ENCODE data around the gene NKX1-2. TPM values are rescaled to one million over a fixed set of nuclear protein-coding genes. Genes with fewer than 3 reads are reported as not detected.

Gene NKX1-2
- total and polyA plus RNA-seq, 2 experiments from 2014 or later = 9.8 to 39.4 TPM

DNA sequence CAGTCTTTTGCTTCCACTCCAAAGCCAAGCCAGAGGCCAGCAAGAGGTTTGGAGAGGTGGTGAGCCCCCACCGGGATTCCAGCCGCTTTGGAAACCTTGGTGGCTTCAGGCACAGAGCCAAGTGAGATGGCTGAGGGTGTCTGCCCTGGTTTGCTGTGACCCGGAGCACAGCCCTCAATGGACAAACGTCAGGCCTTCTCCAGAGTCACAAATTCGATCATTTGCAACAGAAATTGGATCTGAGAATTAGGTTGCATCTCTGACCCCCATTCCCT lies 885 bp upstream of the NKX1-2 start:
- Histone ChIP-seq H3F3A (replicated peaks; ENCODE audit: low read depth) (peaks cover 29% of the 10 kb centered on the region), H3K4me1 (ENCODE audit: insufficient read depth) (peaks cover 63% of the 10 kb centered on the region), H2AFZ (peak overlapping the region; percentile 77), H3K27ac (ENCODE audit: low read depth) (0 out of 2 replicates have a peak overlapping the region, but pooled peaks have one; percentile 83), H3K36me3 (ENCODE audit: insufficient read depth) (no peaks in the 10 kb centered on the region), H3K79me2 (replicated peaks; ENCODE audit: insufficient read depth) (no peaks in the 10 kb centered on the region; the same call in 1 of the 2 replicates), H3K27me3 (ENCODE audit: insufficient read depth) (peaks cover 51% of the 10 kb centered on the region), H3K4me3 (peak overlapping the region; percentile 81), H3K4me2 (peak overlapping the region; percentile 99), H4K20me1 (replicated peaks; ENCODE audit: insufficient read depth) (peaks cover 5% of the 10 kb centered on the region; the same call in 1 of the 2 replicates), H3K9me2 (ENCODE audit: insufficient read depth) (no peaks in the 10 kb centered on the region)
- H3K27ac Mint-ChIP-seq = peak overlapping the region; percentile 71; the same call in 1 of the 2 replicates
- peaks cover 59% of the 10 kb centered on the region for H3K27me3 Mint-ChIP-seq (ENCODE audit: insufficient read depth, low read depth, poor library complexity)
- H3K9me3 Mint-ChIP-seq = no peaks in the 10 kb centered on the region
- H3K4me1 Mint-ChIP-seq = peaks cover 63% of the 10 kb centered on the region
- TF ChIP-seq EZH2phosphoT487 (IDR thresholded peaks at IDR 0.05; ENCODE audit: unreplicated experiment) (no peak), STAT1 (IDR thresholded peaks at IDR 0.05; ENCODE audit: unreplicated experiment) (no peak), CREB1 (CRISPR knock-in tag; IDR thresholded peaks at IDR 0.05; ENCODE audit: low read depth) (no peak), EZH2 (IDR thresholded peaks at IDR 0.05; ENCODE audit: low read depth, unreplicated experiment) (no peak), ZNF114 (CRISPR knock-in tag; IDR thresholded peaks at IDR 0.05) (no peak), REST (IDR thresholded peaks at IDR 0.05; ENCODE audit: unreplicated experiment) (no peak), JUNB (IDR thresholded peaks at IDR 0.05; ENCODE audit: unreplicated experiment) (no peak), POLR2AphosphoS5 (IDR thresholded peaks at IDR 0.05; ENCODE audit: low read depth) (no peak), ZNF331 (CRISPR knock-in tag; IDR thresholded peaks at IDR 0.05; ENCODE audit: low read depth) (no peak), CTCF (conservative IDR thresholded peaks at IDR 0.05; ENCODE audit: low read depth in 2 of 2) (no peak), NANOG (IDR thresholded peaks at IDR 0.05; ENCODE audit: borderline replicate concordance) (no peak)
- TF ChIP-seq, protein P1, sequence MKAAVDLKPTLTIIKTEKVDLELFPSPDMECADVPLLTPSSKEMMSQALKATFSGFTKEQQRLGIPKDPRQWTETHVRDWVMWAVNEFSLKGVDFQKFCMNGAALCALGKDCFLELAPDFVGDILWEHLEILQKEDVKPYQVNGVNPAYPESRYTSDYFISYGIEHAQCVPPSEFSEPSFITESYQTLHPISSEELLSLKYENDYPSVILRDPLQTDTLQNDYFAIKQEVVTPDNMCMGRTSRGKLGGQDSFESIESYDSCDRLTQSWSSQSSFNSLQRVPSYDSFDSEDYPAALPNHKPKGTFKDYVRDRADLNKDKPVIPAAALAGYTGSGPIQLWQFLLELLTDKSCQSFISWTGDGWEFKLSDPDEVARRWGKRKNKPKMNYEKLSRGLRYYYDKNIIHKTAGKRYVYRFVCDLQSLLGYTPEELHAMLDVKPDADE (IDR thresholded peaks at IDR 0.05) = no peak
- TF ChIP-seq, protein P2, sequence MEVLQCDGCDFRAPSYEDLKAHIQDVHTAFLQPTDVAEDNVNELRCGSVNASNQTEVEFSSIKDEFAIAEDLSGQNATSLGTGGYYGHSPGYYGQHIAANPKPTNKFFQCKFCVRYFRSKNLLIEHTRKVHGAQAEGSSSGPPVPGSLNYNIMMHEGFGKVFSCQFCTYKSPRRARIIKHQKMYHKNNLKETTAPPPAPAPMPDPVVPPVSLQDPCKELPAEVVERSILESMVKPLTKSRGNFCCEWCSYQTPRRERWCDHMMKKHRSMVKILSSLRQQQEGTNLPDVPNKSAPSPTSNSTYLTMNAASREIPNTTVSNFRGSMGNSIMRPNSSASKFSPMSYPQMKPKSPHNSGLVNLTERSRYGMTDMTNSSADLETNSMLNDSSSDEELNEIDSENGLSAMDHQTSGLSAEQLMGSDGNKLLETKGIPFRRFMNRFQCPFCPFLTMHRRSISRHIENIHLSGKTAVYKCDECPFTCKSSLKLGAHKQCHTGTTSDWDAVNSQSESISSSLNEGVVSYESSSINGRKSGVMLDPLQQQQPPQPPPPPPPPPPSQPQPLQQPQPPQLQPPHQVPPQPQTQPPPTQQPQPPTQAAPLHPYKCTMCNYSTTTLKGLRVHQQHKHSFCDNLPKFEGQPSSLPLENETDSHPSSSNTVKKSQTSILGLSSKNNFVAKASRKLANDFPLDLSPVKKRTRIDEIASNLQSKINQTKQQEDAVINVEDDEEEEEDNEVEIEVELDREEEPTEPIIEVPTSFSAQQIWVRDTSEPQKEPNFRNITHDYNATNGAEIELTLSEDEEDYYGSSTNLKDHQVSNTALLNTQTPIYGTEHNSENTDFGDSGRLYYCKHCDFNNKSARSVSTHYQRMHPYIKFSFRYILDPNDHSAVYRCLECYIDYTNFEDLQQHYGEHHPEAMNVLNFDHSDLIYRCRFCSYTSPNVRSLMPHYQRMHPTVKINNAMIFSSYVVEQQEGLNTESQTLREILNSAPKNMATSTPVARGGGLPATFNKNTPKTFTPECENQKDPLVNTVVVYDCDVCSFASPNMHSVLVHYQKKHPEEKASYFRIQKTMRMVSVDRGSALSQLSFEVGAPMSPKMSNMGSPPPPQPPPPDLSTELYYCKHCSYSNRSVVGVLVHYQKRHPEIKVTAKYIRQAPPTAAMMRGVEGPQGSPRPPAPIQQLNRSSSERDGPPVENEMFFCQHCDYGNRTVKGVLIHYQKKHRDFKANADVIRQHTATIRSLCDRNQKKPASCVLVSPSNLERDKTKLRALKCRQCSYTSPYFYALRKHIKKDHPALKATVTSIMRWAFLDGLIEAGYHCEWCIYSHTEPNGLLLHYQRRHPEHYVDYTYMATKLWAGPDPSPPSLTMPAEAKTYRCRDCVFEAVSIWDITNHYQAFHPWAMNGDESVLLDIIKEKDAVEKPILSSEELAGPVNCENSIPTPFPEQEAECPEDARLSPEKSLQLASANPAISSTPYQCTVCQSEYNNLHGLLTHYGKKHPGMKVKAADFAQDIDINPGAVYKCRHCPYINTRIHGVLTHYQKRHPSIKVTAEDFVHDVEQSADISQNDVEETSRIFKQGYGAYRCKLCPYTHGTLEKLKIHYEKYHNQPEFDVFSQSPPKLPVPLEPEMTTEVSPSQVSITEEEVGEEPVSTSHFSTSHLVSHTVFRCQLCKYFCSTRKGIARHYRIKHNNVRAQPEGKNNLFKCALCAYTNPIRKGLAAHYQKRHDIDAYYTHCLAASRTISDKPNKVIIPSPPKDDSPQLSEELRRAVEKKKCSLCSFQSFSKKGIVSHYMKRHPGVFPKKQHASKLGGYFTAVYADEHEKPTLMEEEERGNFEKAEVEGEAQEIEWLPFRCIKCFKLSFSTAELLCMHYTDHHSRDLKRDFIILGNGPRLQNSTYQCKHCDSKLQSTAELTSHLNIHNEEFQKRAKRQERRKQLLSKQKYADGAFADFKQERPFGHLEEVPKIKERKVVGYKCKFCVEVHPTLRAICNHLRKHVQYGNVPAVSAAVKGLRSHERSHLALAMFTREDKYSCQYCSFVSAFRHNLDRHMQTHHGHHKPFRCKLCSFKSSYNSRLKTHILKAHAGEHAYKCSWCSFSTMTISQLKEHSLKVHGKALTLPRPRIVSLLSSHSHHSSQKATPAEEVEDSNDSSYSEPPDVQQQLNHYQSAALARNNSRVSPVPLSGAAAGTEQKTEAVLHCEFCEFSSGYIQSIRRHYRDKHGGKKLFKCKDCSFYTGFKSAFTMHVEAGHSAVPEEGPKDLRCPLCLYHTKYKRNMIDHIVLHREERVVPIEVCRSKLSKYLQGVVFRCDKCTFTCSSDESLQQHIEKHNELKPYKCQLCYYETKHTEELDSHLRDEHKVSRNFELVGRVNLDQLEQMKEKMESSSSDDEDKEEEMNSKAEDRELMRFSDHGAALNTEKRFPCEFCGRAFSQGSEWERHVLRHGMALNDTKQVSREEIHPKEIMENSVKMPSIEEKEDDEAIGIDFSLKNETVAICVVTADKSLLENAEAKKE (CRISPR knock-in tag; IDR thresholded peaks at IDR 0.05) = no peak
- peaks cover 12% of the 10 kb centered on the region for H3K36me3 Mint-ChIP-seq (ENCODE audit: low read depth)
- ATAC-seq (no peak), DNase-seq (ENCODE audit: low spot score) (no peak)
- H3K4me3 Mint-ChIP-seq = peak overlapping the region; percentile 76

Data from GM23338 (cell line).